Measurements from ENCODE around the gene RABGAP1L. TPM values are rescaled to one million over a fixed set of nuclear protein-coding genes. Genes with fewer than 3 reads are reported as not detected.

Gene RABGAP1L
- total and polyA plus RNA-seq, 10 of the 15 experiments (the other 5 are each of a cell fraction or from before 2014, with no cell fraction given): 5.8 to 194 (median 113) TPM

DNA sequence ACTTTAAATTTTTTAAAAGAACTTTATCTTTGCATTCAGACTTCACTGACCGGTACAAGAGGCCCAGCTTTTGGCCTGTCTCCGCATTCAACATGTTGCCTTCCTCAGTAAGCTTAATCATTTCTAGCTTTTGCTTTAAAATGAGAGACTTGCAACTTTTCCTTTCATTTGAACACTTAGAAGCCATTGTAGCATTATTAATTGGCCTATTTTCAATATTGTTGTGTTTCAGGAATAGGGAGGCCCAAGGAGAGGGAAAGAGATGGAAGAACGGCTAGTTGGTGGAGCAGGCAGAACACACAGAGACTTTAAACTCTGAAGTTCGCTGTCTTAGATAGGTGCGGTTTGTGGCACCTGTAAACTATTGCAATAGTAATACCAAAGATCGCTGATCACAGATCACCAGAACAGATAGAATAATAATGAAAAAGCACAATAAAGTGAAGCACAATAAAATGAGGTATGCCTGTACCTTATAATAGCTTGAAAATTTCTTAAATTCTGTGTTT, 31.4 kb downstream of the RABGAP1L start:
- ATAC-seq (no peak), DNase-seq (ENCODE audit: low read depth, low spot score) (no peak), FAIRE-seq (no peak)
- Histone ChIP-seq H3K79me2 (ENCODE audit: control insufficient read depth, insufficient read depth, low read length) (peaks cover 72% of the 10 kb centered on the region), H3K9me3 (replicated peaks; ENCODE audit: control insufficient read depth, insufficient read depth, low read length) (no peaks in the 10 kb centered on the region; the same call in none of the 3 replicates), H4K20me1 (ENCODE audit: control insufficient read depth, insufficient read depth) (no peaks in the 10 kb centered on the region), H3K36me3 (ENCODE audit: control insufficient read depth in 2 of 2, insufficient read depth in 2 of 2, low read length in 1 of 2) (peaks cover 0 to 3% of the 10 kb centered on the region in 2 experiments; a peak in 2 of 4 replicates), H3K27ac (ENCODE audit: control insufficient read depth, insufficient read depth) (no peak overlapping the region; the same call in 1 of the 2 replicates), H3K4me1 (ENCODE audit: control insufficient read depth, insufficient read depth, low read length) (peaks cover 14% of the 10 kb centered on the region; the same call in 1 of the 2 replicates), H3K4me2 (ENCODE audit: control insufficient read depth, insufficient read depth) (no peak overlapping the region), H2AFZ (ENCODE audit: control insufficient read depth, low read depth, low read length) (no peak overlapping the region), H3K27me3 (replicated peaks in 1 of 2; ENCODE audit: control insufficient read depth in 2 of 2, insufficient read depth in 2 of 2, low read length in 1 of 2) (no peaks in the 10 kb centered on the region), H3K4me3 (0 out of 2 replicates have a peak overlapping the region, but pooled peaks have one; percentile 3), H3K9ac (ENCODE audit: control insufficient read depth, insufficient read depth, low read length) (no peak overlapping the region)
- intact Hi-C loops (cut with micrococcal nuclease; ENCODE audit: unreplicated experiment) (no loop called here), in situ Hi-C loops (cut with MboI) (no loop called here)
- TF ChIP-seq ASH2L (IDR thresholded peaks at IDR 0.05; ENCODE audit: borderline replicate concordance, low read depth) (no peak), RBBP5 (conservative IDR thresholded peaks at IDR 0.05) (no peak), ZNF217 (IDR thresholded peaks at IDR 0.05) (no peak), RFX5 (IDR thresholded peaks at IDR 0.05; ENCODE audit: low read depth, low read length) (no peak), CHD2 (IDR thresholded peaks at IDR 0.05; ENCODE audit: borderline replicate concordance, low read depth, low read length) (no peak), BRCA1 (IDR thresholded peaks at IDR 0.05; ENCODE audit: low read depth, low read length) (no peak)
- TF ChIP-seq, protein P1, sequence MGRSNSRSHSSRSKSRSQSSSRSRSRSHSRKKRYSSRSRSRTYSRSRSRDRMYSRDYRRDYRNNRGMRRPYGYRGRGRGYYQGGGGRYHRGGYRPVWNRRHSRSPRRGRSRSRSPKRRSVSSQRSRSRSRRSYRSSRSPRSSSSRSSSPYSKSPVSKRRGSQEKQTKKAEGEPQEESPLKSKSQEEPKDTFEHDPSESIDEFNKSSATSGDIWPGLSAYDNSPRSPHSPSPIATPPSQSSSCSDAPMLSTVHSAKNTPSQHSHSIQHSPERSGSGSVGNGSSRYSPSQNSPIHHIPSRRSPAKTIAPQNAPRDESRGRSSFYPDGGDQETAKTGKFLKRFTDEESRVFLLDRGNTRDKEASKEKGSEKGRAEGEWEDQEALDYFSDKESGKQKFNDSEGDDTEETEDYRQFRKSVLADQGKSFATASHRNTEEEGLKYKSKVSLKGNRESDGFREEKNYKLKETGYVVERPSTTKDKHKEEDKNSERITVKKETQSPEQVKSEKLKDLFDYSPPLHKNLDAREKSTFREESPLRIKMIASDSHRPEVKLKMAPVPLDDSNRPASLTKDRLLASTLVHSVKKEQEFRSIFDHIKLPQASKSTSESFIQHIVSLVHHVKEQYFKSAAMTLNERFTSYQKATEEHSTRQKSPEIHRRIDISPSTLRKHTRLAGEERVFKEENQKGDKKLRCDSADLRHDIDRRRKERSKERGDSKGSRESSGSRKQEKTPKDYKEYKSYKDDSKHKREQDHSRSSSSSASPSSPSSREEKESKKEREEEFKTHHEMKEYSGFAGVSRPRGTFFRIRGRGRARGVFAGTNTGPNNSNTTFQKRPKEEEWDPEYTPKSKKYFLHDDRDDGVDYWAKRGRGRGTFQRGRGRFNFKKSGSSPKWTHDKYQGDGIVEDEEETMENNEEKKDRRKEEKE (IDR thresholded peaks at IDR 0.05): no peak
- BruUV-seq (replicated peaks): no TSS peak
- WGBS (ENCODE audit: insufficient coverage, insufficient replicate concordance, low lambda C conversion rate, missing lambda C conversion rate): 55% methylated on average over 6 of the region's 6 CpGs
- ChIA-PET POLR2A (no interaction called here), RAD21 (ENCODE audit: unreplicated experiment) (interaction anchor here (1.3 kb wide), 1 partner anchor 27 kb away, joined by 3 read pairs; no protein-coding TSS in a partner anchor), CTCF (interaction anchor here (1.1 kb wide), 1 partner anchor 15 kb away, joined by 3 read pairs; no protein-coding TSS in a partner anchor), SMC1A (ENCODE audit: uncharacterized antibody, unreplicated experiment) (no interaction called here)

All from GM12878 (cell line).